ENCODE results near the gene PYDC1. TPM values are rescaled to one million over a fixed set of nuclear protein-coding genes. Genes with fewer than 3 reads are reported as not detected.
A peak's percentile ranks its signal among the peaks of the same experiment; 100 is the strongest.

Gene PYDC1
- total and polyA plus RNA-seq, 4 donors, result not detected

DNA sequence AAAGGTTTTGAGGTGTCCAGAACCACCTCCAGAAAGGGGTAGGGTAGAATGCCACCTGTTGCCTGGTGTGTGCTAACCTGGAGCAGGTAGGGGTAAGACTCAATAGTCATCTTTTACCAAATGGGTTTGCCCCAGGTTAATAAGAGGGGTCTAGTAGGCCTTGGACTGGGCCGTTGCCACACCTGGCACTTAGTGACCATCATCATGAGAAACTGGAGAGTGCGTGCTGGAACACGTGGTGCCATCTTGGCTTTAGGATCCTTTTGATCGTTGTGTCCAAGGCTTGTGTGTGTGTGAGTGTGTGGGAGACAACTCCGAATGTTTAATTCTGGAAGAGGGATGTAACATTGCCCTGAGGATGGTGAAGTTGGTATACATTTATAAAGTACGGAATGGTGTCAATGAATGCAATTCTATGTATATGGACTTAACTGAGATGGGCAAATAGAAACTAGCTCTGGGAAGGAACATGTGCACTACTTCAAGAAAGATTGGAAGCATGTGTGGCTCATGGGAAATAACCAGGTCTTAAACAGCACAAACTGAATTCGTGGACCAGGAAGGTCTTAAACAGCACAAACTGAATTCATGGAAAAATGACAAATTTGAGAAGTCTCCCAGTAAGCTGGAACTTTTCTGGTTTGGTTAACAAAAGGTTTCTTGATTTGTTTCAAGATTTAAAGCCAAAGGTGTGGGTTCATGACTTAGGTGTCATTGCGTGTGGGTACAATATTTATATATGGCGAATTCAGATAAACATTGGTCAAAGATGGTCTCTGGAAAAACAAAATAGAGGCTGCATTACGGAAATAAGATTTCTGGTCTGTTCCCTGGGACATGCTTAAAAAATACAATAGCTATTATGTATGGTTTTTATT is 29.8 kb downstream of the PYDC1 start:
- WGBS, 2 donors, result 75 to 76% methylated on average over 10 of the region's 10 CpGs
- DNase-seq (peak in 1 of 2 donors; percentile 14), ATAC-seq (ENCODE audit: low FRiP score) (no peak)
- no peaks in the 10 kb centered on the region for H3K27me3 ChIP-seq (ENCODE audit: control insufficient read depth in 1 of 2, insufficient read depth in 2 of 2, low read length in 1 of 2)
- no peak overlapping the region for H3K4me3 ChIP-seq (ENCODE audit: low read length in 2 of 2)
- H3K9me3 ChIP-seq (ENCODE audit: control insufficient read depth, low read length), result no peaks in the 10 kb centered on the region
- peaks cover 18 to 25% of the 10 kb centered on the region in 2 donors for H3K36me3 ChIP-seq (ENCODE audit: control insufficient read depth in 1 of 2, insufficient read depth in 2 of 2, low read length in 1 of 2)
- intact Hi-C loops (cut with DNase I), result loop anchor here (10.0 kb wide), 1 partner anchor 258 kb away; the partner anchor contains the start of gene ZNF843 (in 2 of the 2)
- no peak overlapping the region for H3K27ac ChIP-seq (ENCODE audit: low read depth in 1 of 2, low read length in 2 of 2)
- peaks cover 0 to 5% of the 10 kb centered on the region in 2 donors for H3K4me1 ChIP-seq (ENCODE audit: control insufficient read depth in 1 of 2, insufficient read depth in 2 of 2, low read length in 2 of 2)

DNA sequence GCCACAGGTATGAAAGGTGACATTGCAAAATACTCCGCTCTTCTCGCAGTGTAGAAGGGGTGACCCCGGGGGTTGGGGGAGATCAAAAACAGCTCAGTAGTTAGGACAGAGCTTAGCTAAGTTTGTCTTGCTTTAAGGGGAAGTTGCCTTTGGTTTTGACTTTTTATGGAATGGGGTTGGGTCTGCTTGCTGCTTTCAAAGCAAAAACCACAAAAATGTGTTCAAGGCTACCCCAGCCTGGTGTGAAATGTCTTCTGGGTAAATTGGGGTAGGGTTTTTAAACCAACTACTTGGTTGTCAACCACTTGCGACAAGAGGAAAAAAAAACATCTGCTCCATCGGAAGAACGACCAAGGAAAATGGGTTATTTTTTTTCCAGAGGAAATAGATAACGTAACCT is 30.8 kb downstream of the PYDC1 start:
- Histone ChIP-seq H3K4me1 (ENCODE audit: control insufficient read depth in 1 of 2, insufficient read depth in 2 of 2, low read length in 2 of 2) (peaks cover 0 to 5% of the 10 kb centered on the region in 2 donors), H3K27me3 (ENCODE audit: control insufficient read depth in 1 of 2, insufficient read depth in 2 of 2, low read length in 1 of 2) (no peaks in the 10 kb centered on the region), H3K27ac (ENCODE audit: low read depth in 1 of 2, low read length in 2 of 2) (no peak overlapping the region), H3K9me3 (ENCODE audit: control insufficient read depth, low read length) (no peaks in the 10 kb centered on the region), H3K36me3 (ENCODE audit: control insufficient read depth in 1 of 2, insufficient read depth in 2 of 2, low read length in 1 of 2) (peaks cover 18 to 23% of the 10 kb centered on the region in 2 donors), H3K4me3 (ENCODE audit: low read length in 2 of 2) (no peak overlapping the region)
- intact Hi-C loops (cut with DNase I), result loop anchor here (10.0 kb wide), 1 partner anchor 259 kb away; the partner anchor contains the start of gene ZNF843 (in 2 of the 2)
- DNase-seq (no peak), ATAC-seq (ENCODE audit: low FRiP score) (no peak)
- 74 to 76% methylated on average over 7 of the region's 7 CpGs for WGBS, 2 donors

DNA sequence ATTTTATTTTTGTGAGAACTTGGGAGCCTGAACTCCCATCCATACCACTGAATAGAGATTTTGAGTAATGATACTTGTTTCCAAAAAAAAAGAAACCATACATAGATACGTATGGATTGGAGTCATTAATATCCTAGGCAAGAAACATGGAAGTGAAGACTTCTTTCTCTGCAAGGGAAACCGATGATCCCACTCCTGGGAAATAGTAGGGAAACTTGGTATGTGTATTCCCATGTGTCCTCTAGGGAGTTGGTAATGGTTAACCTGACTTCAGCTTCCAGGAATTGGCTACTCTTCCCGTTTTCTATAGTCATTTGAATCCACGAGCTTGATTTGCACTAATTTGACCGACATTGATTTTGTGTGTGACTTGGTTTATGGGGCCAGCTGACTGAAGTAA is 31.6 kb downstream of the PYDC1 start:
- ATAC-seq (ENCODE audit: low FRiP score) (no peak), DNase-seq (no peak)
- Histone ChIP-seq H3K27ac (ENCODE audit: low read depth in 1 of 2, low read length in 2 of 2) (no peak overlapping the region), H3K27me3 (ENCODE audit: control insufficient read depth in 1 of 2, insufficient read depth in 2 of 2, low read length in 1 of 2) (no peaks in the 10 kb centered on the region), H3K4me1 (ENCODE audit: control insufficient read depth in 1 of 2, insufficient read depth in 2 of 2, low read length in 2 of 2) (peaks cover 0 to 5% of the 10 kb centered on the region in 2 donors), H3K36me3 (ENCODE audit: control insufficient read depth in 1 of 2, insufficient read depth in 2 of 2, low read length in 1 of 2) (peaks cover 13 to 17% of the 10 kb centered on the region in 2 donors), H3K4me3 (ENCODE audit: low read length in 2 of 2) (no peak overlapping the region), H3K9me3 (ENCODE audit: control insufficient read depth, low read length) (no peaks in the 10 kb centered on the region)
- intact Hi-C loops (cut with DNase I), result loop anchor here (10.0 kb wide), 1 partner anchor 259 kb away; the partner anchor contains the start of gene ZNF843 (in 2 of the 2)
- WGBS, 2 donors, result 58 to 60% methylated on average over 5 of the region's 5 CpGs

DNA sequence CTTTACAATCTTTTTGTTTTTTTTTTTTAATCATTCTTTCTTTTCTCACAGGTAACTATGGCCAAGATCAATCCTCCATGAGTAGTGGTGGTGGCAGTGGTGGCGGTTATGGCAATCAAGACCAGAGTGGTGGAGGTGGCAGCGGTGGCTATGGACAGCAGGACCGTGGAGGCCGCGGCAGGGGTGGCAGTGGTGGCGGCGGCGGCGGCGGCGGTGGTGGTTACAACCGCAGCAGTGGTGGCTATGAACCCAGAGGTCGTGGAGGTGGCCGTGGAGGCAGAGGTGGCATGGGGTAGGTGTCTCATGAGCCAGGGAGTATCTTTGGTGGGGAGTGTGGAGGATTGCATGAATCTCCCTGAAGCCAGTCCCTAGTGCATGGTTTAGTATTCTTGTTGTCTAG is 32.0 kb downstream of the PYDC1 start:
- Histone ChIP-seq H3K27me3 (ENCODE audit: control insufficient read depth in 1 of 2, insufficient read depth in 2 of 2, low read length in 1 of 2) (peaks cover 0 to 2% of the 10 kb centered on the region in 2 donors), H3K27ac (ENCODE audit: low read depth in 1 of 2, low read length in 2 of 2) (no peak overlapping the region), H3K4me3 (ENCODE audit: low read length in 2 of 2) (no peak overlapping the region), H3K9me3 (ENCODE audit: control insufficient read depth, low read length) (no peaks in the 10 kb centered on the region), H3K36me3 (ENCODE audit: control insufficient read depth in 1 of 2, insufficient read depth in 2 of 2, low read length in 1 of 2) (peaks cover 12 to 13% of the 10 kb centered on the region in 2 donors), H3K4me1 (ENCODE audit: control insufficient read depth in 1 of 2, insufficient read depth in 2 of 2, low read length in 2 of 2) (peaks cover 0 to 5% of the 10 kb centered on the region in 2 donors)
- DNase-seq (no peak), ATAC-seq (ENCODE audit: low FRiP score) (no peak)
- 92 to 94% methylated on average over 14 of the region's 14 CpGs for WGBS, 2 donors
- intact Hi-C loops (cut with DNase I), result loop anchor here (5.0 to 10.0 kb wide), 2 partner anchors 260 to 682 kb away; partner anchors contain the start of gene ZNF843 (in 2 of the 2)

DNA sequence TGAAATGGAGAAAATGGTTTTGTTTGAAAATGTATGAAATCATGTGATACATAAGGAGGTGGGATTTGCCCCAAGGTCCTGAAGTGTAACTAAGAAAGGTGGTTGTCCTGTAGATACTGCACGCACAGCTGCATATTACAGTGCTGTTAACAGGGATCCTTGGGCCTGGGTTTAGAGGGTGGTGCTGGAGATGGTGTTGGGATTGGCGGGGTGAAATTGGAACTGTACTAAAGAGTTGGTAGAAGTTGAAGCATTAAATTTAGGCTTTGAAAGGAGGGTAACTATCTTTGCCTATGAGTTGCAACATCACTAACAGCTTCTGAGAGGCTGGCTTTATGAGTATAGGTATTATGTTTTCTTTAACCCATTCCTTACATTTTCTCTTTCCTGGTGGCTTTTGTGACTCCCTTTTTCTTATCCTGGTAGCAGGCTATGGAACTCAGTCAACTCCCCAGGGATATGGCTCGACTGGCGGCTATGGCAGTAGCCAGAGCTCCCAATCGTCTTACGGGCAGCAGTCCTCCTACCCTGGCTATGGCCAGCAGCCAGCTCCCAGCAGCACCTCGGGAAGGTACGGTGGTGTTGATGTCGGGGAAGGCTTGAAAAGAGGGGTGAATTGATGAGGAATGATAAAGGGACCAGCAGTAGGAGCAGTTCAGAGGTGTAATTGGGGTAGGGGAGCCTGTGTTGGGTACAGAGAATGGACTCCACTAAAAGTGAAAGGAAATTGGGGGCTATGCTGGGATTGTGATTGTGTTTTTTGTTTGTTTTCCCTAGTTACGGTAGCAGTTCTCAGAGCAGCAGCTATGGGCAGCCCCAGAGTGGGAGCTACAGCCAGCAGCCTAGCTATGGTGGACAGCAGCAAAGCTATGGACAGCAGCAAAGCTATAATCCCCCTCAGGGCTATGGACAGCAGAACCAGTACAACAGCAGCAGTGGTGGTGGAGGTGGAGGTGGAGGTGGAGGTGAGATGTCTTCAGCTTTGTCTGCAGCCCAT is 33.2 kb downstream of the PYDC1 start:
- 49 to 51% methylated on average over 10 of the region's 10 CpGs for WGBS, 2 donors
- peaks cover 10% of the 10 kb centered on the region in 2 donors for H3K36me3 ChIP-seq (ENCODE audit: control insufficient read depth in 1 of 2, insufficient read depth in 2 of 2, low read length in 1 of 2)
- H3K9me3 ChIP-seq (ENCODE audit: control insufficient read depth, low read length), result no peaks in the 10 kb centered on the region
- no peak for DNase-seq
- ATAC-seq (ENCODE audit: low FRiP score), result no peak
- no peak overlapping the region for H3K27ac ChIP-seq (ENCODE audit: low read depth in 1 of 2, low read length in 2 of 2)
- intact Hi-C loops (cut with DNase I), result loop anchor here (5.0 to 10.0 kb wide), 2 partner anchors 261 to 684 kb away; partner anchors contain the start of gene ZNF843 (in 2 of the 2)
- peaks cover 0 to 5% of the 10 kb centered on the region in 2 donors for H3K4me1 ChIP-seq (ENCODE audit: control insufficient read depth in 1 of 2, insufficient read depth in 2 of 2, low read length in 2 of 2)
- H3K27me3 ChIP-seq (ENCODE audit: control insufficient read depth in 1 of 2, insufficient read depth in 2 of 2, low read length in 1 of 2), result peaks cover 0 to 2% of the 10 kb centered on the region in 2 donors
- no peak overlapping the region for H3K4me3 ChIP-seq (ENCODE audit: low read length in 2 of 2)

DNA sequence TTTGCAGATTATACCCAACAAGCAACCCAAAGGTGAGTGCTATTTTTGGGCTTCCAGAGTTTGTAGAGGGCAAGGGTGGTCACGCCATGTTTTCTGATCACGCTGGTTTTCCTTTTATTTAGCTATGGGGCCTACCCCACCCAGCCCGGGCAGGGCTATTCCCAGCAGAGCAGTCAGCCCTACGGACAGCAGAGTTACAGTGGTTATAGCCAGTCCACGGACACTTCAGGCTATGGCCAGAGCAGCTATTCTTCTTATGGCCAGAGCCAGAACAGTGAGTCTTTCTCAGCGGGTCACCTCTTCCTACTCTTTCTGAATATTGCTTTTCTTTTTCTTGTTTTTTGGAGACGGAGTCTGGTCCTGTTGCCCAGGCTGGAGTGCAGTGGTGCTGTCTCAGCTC is 34.5 kb downstream of the PYDC1 start:
- intact Hi-C loops (cut with DNase I), result loop anchor here (5.0 to 10.0 kb wide), 2 partner anchors 262 to 685 kb away; partner anchors contain the start of gene ZNF843 (in 2 of the 2)
- no peaks in the 10 kb centered on the region for H3K9me3 ChIP-seq (ENCODE audit: control insufficient read depth, low read length)
- H3K27ac ChIP-seq (ENCODE audit: low read depth in 1 of 2, low read length in 2 of 2), result no peak overlapping the region
- H3K4me3 ChIP-seq (ENCODE audit: low read length in 2 of 2), result no peak overlapping the region
- WGBS, 2 donors, result 11 to 20% methylated on average over 7 of the region's 7 CpGs
- ATAC-seq (ENCODE audit: low FRiP score) (no peak), DNase-seq (no peak)
- H3K36me3 ChIP-seq (ENCODE audit: control insufficient read depth in 1 of 2, insufficient read depth in 2 of 2, low read length in 1 of 2), result peaks cover 10% of the 10 kb centered on the region in 2 donors
- H3K4me1 ChIP-seq (ENCODE audit: control insufficient read depth in 1 of 2, insufficient read depth in 2 of 2, low read length in 2 of 2), result peaks cover 0 to 5% of the 10 kb centered on the region in 2 donors
- peaks cover 0 to 2% of the 10 kb centered on the region in 2 donors for H3K27me3 ChIP-seq (ENCODE audit: control insufficient read depth in 1 of 2, insufficient read depth in 2 of 2, low read length in 1 of 2)

DNA sequence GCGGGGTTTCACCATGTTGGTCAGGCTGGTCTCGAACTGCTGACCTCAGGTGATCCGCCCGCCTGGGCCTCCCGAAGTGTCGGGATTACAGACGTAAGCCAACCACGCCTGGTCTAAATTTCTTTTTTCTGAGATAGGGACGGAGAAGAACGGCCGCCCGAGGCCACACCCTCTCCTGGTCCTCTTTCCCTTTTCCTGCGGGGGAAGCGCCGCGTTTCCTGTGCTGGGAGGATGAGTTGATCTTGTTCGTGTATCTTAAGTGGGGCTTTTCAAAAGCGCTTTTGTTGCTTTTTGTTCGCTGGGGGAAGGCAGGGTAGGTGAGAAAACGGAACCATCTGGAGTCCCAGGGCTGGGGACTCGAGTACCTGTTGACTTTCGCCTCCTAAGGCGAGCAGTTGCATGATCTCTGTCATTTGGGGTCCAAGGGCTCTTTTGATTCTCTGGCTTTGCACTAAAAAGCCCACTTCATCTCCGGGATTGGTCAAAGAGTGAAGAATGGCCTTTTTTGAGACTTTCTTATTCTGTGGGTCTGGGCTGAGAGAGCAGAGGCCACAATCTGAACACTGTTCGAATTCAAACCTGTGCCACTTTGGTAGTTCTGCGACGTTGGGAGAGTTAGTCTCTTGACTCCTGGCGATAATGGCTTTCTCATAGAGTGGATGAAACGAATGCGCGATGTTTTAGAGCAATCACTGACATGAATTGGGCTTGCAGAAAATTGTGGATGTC is 35.7 kb downstream of the PYDC1 start:
- intact Hi-C loops (cut with DNase I), result loop anchor here (5.0 to 10.0 kb wide), 2 partner anchors 264 to 686 kb away; partner anchors contain the start of gene ZNF843 (in 2 of the 2)
- Histone ChIP-seq H3K27ac (ENCODE audit: low read depth in 1 of 2, low read length in 2 of 2) (no peak overlapping the region), H3K4me3 (ENCODE audit: low read length in 2 of 2) (peak overlapping the region; percentile 45 to 85), H3K9me3 (ENCODE audit: control insufficient read depth, low read length) (no peaks in the 10 kb centered on the region), H3K4me1 (ENCODE audit: control insufficient read depth in 1 of 2, insufficient read depth in 2 of 2, low read length in 2 of 2) (peaks cover 0 to 5% of the 10 kb centered on the region in 2 donors), H3K36me3 (ENCODE audit: control insufficient read depth in 1 of 2, insufficient read depth in 2 of 2, low read length in 1 of 2) (peaks cover 7 to 8% of the 10 kb centered on the region in 2 donors), H3K27me3 (ENCODE audit: control insufficient read depth in 1 of 2, insufficient read depth in 2 of 2, low read length in 1 of 2) (peaks cover 0 to 2% of the 10 kb centered on the region in 2 donors)
- 6% methylated on average over 31 of the region's 31 CpGs for WGBS, 2 donors
- DNase-seq, result peak; percentile 62 to 82
- no peak for ATAC-seq (ENCODE audit: low FRiP score)

Data from aorta (tissue), 5 donors.